ENCODE data around the gene SPRN.
"Not testable (repeated sequence)": the region's sequence is repeated elsewhere in the genome, so short reads cannot be mapped to it uniquely, and the experiment has no call there.

The SPRN gene

DNA sequence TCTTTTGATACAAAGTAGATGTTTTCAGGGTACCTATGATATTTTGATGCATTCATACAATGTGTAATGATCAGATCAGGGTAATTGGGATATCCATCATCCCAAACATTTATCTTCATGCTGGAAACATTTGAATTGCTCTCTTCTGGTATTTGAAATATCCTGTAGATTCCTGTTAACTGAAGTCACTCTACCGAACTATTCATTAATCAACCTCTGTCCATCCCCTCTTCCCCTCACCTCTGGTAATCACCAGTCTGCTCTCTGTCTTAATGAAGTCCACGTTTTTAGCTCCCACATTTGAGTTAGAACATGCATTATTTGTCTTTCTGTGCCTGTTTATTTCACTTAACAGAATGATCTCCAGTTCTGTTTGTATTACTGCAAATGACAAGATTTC lies 19.2 kb downstream of the SPRN start:
- DNase-seq (ENCODE audit: low read depth): no peak

DNA sequence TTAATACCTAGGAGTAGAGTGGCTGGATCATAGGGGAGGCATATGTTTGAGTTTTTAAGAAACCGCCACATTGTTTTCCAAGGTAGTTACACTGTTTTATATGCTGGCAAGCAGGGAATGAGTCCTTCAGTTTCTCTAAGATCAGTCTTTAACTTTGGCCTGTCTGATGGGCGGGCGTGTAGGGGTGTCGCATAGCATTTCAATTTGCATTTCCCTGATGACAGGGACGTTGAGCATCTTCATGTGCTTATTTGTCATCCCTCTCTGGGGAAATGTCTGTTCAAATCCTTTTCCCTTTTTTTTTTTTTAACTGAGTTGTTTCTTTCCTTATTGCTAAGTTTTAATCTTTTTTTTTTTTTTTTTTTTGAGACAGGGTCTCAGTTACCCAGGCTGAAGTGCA lies 20.6 kb downstream of the SPRN start:
- no peak for DNase-seq (ENCODE audit: low read depth)

DNA sequence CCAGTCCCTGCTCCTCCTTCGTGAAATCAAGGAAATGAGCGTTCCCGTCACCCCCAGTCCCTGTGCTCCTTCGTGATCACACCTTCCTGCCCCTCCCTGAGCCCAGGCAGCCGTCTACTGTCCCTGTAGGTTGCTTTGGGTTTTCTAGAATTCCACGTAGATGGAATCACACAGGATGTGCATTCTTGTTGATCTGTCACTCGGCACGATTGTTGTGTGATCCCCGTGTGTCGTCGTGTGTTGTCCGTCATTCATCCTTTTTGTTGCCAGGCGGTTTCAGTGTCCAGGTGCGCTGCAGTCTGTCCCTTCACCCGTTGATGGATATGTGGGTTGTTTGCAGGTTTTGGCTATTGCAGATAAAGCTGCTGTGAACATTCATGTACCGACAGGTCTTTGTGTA lies 21.1 kb downstream of the SPRN start:
- DNase-seq (ENCODE audit: low read depth): no peak

DNA sequence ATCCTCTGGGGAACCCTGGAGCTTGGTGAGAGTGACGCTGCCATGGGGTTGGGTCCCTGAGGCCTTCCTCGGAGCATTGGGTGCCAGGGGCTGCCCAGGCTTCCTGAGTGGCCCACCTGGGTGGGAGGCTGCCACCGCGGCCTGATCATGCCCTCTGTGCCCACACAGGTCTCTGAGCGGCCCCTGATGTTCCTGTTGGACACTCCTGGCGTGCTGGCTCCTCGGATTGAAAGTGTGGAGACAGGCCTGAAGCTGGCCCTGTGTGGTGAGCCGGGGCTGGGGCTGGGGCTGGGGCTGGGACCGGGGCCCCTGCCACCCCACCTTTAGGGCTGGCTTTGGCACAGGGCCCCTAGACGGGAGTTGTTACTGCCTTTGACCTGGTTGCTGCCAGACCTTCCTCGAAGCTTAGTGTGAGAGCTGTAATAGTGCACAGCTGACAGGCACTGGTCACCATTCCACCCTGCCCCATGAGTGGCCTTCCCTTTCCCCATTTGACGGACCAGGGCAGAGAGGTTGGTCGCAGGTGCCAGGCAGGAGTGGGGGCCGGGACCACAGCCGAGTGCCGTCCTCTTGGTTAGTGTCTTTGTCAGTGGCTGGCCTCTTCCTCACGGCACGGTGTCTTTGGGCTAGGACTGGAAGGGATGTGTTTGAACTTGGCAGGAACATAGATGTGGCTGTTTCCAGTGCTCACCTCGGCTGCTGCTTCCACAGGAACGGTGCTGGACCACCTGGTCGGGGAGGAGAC lies 22.3 kb downstream of the SPRN start:
- DNase-seq (ENCODE audit: low read depth): no peak

DNA sequence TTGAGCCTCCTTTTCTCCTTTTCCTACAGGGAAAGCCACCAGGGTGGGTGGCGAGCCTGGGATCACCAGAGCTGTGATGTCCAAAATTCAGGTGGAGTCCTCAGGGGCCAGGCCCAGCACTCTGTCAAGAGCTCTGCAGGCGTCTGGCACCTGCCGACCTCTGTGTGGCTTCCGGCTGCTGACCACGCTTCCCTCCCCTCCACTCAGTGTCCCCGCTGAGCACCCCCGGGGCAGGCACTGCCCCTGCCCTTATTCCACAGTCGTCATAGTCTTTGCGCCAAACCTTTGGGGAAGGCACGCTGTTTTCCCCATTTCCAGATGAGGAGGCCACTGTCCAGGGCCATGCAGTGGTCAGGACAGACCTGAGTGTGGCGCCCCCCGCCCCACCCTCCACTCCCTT lies 22.9 kb downstream of the SPRN start:
- no peak for DNase-seq (ENCODE audit: low read depth)

DNA sequence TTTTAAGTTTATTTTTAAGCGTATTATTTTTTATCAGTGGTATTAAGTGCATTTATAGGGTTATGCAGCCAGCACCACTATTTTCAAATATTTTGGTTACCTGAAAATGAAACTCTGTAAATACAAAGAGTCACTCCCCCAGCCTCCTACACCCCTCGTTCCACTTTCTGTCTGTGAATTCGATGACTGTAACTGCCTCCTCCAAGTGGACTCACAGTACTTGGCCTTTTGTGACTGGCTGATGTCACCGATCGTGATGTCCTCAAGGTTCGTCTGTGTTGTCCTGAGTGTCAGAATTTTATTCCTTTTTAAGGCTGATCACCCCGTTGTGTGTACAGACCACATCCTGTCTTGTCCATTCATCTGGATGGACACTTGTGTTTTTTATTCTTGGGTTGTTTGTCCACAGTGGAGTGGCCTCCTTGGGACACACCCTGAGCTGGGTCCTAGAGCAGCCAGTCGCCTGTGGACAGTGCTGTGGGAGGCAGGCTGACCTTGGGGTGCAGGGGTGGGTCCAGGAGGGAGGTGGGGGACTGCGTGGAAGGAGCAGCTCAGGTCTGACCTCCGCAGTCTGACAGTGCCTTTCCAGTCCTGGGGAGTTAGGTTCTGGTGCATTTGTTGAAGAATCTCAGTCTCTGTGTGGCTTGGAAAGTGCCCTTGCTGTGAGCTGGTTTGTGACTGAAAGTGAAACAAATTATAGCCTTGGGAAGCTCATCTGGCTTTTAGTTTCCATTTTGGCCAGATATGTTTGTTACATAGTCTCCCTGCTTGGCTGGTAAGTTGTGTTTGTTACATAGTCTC lies 23.6 kb downstream of the SPRN start:
- no peak for DNase-seq (ENCODE audit: low read depth)

DNA sequence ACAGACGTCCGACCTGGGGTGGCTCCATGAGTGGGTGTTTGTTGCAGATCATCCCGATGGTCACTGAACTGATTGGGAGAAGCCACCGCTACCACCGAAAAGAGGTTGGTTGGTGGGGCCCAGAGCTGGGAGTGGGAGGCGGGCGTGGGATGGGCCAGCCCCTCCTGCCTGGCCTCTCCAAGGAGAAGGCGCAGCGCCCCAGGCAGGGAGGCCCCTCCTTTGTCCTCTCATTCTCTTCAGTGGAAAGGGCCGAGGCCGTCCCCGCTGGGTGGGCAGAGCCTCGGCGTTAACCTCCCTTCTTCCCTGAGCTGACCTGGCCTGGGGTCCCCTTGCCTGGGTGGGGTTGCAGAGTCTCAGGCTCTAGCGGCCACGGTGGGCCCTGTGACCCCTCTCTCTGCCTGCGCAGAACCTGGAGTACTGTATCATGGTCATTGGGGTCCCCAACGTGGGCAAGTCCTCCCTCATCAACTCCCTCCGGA lies 25.3 kb downstream of the SPRN start:
- DNase-seq (ENCODE audit: low read depth): no peak

DNA sequence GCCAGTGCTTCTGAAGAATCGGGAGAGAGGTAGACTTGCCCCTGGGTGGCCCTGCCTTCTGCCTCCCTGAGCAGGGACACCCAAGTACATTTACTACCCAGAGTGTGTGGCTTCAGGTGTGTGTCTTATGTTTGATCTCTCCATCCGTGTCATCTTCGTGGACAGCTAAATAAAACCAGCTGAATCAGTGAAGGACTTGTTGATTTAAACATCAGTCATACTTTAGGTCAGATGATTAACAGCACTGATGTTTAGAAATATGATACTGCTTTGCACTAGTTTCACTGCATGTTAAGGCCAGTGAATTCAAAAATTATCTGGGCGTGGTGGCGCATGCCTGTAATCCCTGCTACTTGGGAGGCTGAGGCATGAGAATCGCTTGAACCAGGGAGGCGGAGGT lies 26.5 kb downstream of the SPRN start:
- no peak for DNase-seq (ENCODE audit: low read depth)

DNA sequence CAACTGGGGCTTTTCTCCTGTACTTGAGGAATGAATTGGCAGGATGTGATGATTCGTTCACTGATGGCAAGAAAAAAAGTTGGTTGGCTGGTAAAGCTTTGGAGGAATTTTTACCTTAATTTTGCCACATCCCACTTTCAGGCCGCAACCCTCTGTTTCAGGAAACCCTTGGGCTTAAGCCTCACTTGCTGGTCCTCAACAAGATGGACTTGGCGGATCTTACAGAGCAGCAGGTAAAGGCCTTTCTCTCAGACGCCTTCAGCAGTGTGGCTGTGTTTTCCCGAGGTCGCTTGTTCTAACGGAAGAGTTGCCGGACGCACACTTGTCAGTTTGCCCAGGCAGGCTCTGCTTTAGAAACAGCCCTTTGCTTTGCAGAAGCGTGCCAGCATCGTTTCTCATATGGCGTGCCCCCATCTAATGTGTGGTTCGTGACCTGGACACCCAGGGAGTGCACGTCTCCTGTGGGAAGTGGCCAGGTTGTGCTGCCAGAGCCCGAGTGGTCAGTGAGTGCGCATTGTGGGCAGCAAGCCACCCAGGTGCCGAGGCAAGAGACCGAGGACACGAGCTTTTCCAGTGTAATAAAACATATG lies 28.3 kb downstream of the SPRN start:
- no peak for DNase-seq (ENCODE audit: low read depth)

DNA sequence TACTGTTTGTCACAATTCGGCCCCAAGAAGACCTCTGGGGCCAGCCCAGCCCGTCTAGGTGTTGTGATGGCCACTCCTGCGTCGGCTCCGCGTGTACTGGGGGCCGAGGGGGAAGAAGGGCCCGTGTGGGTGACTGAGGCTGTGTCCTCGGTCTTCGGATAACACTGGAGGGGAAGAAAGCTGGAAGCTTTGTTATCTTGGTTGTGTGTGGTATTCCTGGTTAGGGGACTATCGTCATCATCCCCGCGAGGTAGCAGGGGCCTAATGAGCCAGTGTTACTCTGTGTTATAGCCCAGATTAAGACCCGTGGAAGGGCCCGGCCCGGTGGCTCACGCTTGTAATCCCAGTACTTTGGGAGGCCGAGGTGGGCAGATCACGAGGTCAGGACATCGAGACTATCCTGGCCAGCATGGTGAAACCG lies 29.6 kb downstream of the SPRN start:
- DNase-seq (ENCODE audit: low read depth): no peak

DNA sequence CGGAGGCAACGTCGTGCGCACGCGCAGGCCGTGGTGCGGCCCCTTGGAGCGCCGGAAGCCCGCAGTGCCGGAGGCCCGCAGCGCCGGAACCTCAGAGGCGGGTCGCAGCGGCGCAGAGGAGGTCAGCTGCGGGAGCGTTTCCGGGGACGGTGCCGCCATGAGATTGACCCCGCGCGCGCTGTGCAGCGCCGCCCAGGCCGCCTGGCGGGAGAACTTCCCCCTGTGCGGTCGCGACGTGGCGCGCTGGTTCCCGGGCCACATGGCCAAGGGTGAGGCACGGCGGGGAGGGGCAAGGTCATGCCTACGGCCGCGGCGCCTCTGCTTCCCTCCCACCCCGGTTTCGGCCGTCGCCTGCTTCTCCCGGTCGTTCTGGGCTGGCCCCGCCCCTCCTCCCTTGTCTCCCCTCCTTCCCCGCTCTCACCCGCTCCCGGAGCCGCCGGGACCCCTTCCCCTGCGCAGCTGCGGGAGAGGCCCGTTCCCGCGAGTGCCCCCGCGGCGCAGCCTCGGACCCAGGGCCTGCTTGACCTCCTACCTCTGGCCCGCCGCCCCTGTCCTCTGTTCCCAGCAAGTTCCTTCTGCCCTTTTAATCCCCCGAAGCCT lies 30.3 kb downstream of the SPRN start, which contains the start of gene MTG1:
TSS of gene MTG1 (plus strand) at position 94 of the 600 bp plus-strand sequence. CDS start at position 158, 64 bp downstream.
- DNase-seq (ENCODE audit: low read depth): peak; percentile 90

DNA sequence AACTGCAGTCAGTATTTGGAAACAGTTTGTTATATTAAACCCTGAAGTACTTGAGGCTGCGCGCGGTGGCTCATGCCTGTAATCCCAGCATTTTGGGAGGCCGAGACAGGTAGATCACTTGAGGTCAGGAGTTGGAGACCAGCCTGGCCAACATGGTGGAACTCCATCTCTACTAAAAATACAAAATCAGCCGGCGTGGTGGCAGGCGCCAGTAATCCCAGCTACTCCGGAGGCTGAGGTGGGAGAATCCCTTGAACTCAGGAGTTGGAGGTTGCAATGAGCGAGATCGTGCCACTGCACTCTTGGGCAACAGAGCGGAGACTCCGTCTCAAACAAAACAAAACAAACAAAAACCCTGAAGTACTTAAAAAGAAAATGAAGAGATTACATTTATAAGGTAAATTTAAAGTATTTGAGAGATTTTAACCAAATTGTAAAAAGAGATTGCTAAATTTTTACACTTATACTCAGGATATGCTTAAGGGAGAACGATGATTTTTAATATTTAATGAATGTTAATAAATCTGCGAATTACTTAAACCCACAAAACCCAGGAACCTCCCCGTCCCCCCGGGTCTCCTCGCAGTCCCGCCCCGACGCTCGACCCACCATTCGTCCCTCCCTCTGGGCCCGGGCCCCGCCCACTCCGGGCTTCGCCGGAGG lies 30.9 kb downstream of the SPRN start:
- DNase-seq (ENCODE audit: low read depth): no peak

DNA sequence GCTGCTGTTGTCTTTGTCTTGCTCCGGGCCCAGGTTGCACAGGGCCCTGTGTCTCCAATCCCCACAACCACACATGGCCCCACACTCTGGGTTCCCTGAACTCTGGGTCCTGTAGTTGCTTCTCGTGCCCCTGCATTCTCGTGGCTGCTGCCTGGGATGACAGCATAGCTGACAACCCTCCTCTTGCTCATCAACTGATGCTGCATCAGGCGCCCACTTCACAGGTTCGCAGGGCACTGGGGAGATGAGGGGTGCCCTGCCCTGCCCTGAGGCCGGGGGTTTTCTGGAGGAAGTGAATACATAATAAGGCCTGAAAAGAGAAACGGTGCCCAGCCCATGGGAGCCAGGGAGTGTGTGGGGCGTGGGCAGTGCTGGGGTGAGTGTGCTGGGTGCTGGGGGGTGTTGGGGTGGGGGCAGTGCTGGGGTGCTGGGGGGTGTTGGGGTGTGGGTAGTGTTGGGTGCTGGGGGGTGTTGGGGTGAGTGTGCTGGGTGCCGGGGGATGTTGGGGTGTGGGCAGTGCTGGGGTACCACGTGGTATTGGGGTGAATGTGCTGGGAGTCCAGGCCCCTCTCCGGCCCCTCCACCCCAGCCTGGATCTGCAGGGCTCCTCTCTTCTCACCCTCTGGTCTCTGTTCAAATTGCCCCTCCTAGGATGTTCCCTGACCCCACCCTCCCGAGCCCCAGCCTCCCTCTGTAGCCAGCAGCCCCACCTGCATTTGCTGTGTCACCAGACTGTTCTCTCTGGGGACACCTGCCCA lies 32.5 kb downstream of the SPRN start:
- DNase-seq (ENCODE audit: low read depth): no peak

DNA sequence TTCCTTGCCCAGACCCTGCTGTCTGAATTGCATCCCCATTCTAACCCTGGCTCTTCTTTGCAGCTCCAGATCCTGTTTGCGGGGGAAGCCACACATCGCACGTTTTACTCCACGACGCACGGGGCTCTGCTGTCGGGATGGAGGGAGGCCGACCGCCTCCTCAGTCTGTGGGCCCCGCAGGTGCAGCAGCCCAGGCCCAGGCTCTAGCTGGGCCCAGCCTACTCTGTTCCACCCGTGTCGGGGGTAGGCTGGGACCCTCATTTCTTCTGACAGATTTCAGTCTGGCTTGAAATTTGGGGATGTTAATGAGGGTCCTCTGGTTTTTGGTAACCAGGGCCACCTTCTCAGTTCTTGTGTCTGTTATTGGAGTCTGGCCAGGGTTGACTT lies 33.2 kb downstream of the SPRN start:
- no peak for DNase-seq (ENCODE audit: low read depth)

DNA sequence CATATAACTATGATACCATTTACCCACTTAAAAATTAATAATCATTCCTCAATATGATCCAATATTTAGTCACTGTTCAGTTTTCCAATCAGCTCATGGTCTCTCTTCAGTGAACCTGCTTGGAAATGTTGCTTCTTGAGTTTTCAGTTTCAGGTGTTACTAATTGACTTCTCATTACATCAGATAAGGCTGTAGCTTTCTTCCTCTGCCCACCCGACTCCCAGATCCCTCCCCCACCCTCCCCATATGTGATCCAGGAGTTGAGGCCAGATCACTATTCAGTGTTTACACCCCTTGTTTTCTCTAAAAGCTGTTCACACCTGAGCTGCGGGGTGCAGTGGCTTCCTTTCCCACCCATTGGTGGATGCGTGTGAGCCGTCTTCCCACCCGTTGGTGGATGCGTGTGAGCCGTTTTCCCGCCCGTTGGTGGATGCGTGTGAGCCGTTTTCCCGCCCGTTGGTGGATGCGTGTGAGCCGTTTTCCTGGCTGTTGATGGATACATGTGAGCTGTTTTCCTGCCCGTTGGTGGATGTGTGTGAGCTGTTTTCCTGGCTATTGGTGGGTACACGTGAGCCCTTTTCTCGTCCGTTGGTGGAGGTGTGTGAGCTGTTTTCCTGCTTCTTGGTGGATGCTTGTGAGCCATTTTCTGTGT lies 33.7 kb downstream of the SPRN start:
- DNase-seq (ENCODE audit: low read depth): no peak

DNA sequence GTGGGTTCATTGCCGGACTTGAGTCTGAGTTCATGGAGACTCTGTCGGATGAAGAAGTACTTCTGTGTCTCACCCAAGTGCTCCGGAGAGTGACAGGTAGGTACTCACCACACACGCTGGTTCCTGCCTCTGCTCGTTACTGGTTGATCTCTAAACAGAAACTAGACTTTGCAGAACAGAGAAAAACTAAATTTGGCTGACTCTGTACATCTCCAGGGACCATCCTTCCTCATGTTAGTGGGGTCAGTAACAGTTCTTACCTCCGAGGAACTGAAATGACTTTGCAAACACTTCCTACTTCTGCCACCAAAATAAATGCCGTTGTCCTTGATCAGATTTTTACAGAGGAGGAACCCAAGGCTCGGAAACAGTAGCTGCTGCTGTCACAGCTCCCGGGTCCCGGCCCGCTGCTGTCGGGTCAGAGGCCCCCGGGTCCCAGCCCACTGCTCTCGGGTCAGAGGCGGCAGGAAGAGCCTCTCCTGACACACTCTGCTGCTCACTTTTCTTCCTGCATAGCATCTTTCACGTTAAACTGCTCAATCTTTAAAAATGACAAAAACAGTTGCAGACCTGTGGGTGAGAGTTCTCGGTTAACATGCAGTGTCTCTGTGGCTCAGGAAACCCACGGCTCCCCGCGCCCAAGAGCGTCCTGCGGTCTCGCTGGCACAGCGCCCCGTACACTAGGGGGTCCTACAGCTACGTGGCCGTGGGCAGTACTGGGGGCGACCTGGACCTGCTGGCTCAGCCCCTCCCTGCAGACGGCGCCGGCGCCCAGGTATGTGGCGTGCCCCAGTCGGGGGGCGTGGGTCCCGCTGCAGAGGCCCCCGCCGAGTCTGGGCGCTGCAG lies 35.2 kb downstream of the SPRN start:
- DNase-seq (ENCODE audit: low read depth): no peak

DNA sequence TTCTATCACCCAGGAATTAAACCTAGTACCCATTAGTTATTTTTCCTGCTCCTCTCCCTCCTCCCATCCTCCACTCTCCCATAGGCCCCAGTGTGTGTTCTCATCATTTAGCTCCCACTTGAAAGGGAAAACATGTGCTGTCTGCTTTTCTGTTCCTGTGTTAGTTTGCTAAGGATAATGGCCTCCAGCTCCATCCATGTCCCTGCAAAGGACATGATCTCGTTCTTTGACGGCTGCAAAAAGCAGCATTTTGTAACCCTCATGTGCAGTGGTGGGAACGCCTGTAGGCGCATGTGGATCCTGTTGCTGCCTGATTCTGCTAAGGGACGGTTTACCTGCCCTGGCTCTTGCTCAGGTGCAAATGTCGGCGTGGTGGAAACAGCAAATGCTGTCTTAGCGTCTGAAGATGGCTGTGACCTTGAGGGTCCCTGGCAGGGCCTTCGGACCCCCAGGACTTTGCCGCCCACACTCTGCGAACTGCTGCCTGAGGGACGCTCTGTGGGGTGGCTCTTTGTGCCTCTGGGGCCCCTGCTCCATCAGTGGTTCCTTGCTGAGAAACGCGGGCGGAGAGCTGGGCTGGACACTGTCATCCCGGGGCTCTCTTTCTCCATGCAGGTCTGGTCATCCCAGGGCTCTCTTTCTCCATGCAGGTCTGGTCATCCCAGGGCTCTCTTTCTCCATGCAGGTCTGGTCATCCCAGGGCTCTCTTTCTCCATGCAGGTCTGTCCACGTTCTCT lies 36.0 kb downstream of the SPRN start:
- DNase-seq (ENCODE audit: low read depth): no peak

DNA sequence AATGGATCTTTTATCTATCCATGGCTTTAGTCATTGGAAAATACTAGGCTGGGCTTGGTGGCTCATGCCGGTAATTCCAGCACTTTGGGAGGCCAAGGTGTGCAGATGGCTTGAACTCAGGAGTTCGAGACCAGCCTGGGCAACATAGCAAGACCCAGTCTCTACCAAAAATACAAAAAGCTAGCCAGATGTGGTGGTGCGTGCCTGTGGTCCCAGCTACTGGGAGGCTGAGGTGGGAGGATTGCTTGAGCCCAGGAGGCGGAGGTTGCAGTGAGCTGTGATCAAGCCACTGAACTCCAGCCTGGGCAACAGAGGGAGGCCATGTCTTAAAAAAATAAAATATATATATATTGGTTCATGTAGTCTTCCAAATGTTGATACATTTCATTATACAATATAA lies 37.5 kb downstream of the SPRN start:
- not testable (repeated sequence) for DNase-seq (ENCODE audit: low read depth)

DNA sequence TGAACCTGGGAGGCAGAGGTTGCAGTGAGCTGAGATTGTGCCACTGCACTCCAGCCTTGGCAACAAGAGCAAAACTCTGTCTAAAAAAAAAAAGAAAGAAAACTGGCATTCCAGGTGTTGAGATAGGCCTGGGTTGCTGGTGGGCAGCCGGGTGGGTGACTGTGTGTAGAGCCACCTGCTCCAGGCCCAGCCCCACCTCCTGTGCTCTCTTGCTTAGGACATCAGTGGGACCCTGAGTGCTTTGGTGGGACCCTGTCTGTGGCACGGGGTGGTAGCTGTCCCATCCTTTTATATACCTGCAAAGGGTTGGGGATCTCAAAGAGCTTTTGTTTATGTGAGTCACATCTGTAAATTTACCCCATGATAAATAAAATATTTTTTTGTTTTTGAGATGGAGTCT lies 39.2 kb downstream of the SPRN start:
- no peak for DNase-seq (ENCODE audit: low read depth)

All from stimulated activated CD8-positive, alpha-beta memory T cell treated with anti-CD3 and anti-CD28 coated beads, Interleukin-7, amount 100 ng/mL, for 24 hours (primary cell).